Activated T-helper 17 cell treated with anti-CD3 and anti-CD28 coated beads, Interleukin-2, amount 50 U/mL, for 72 hours (primary cell): ENCODE results near the gene INTS15. TPM values are rescaled to one million over a fixed set of nuclear protein-coding genes. Genes with fewer than 3 reads are reported as not detected.

ENCODE experiments used
- ATAC-seq: fragments of 150-1000 bp; cut with Tn5 transposase; replicated peaks from 2 replicates; pipeline ENCODE4 v1.10.0; 2021; ENCODE audit warnings: mild to moderate bottlenecking, moderate library complexity
- H3K27ac Mint-ChIP-seq: one replicate; pipeline ENCODE4 v1.8.0; 2022; ENCODE audit warnings: mixed read lengths
- H3K27me3 Mint-ChIP-seq: one replicate; pipeline ENCODE4 v1.8.0; 2022; ENCODE audit warnings: mixed read lengths
- H3K36me3 Mint-ChIP-seq: one replicate; pipeline ENCODE4 v1.8.0; 2022; ENCODE audit warnings: low read depth, mild to moderate bottlenecking, mixed read lengths
- H3K4me1 Mint-ChIP-seq: one replicate; pipeline ENCODE4 v1.8.0; 2022; ENCODE audit warnings: mixed read lengths
- H3K4me3 Mint-ChIP-seq: one replicate; pipeline ENCODE4 v1.8.0; 2022; ENCODE audit warnings: mild to moderate bottlenecking, mixed read lengths
- H3K9me3 Mint-ChIP-seq: one replicate; pipeline ENCODE4 v1.8.0; 2022; ENCODE audit warnings: mixed read lengths
- total RNA-seq, 2 donors: library from RNA; stranded (reverse); gene quantifications; one replicate each; pipeline ENCODE4 v1.2.3, GENCODE V29; 2022

INTS15 gene
- total RNA-seq, 2 donors from 2014 or later = 19.3 to 29.0 TPM

GRCh38 chr7:6650521-6651011 lies 60.7 kb downstream of the INTS15 start:
- Mint-ChIP-seq H3K27ac (no peak overlapping the region), H3K36me3 (peaks cover 57% of the 10 kb centered on the region), H3K4me1 (no peaks in the 10 kb centered on the region), H3K27me3 (no peaks in the 10 kb centered on the region), H3K9me3 (no peaks in the 10 kb centered on the region), H3K4me3 (no peak overlapping the region)
- ATAC-seq = no peak

- H3K36me3 Mint-ChIP-seq = peaks cover 46% of the 10 kb centered on the region
- H3K27ac Mint-ChIP-seq = no peak overlapping the region
- H3K4me1 Mint-ChIP-seq = no peaks in the 10 kb centered on the region
- no peaks in the 10 kb centered on the region for H3K27me3 Mint-ChIP-seq
- no peak for ATAC-seq
- no peak overlapping the region for H3K4me3 Mint-ChIP-seq
- no peaks in the 10 kb centered on the region for H3K9me3 Mint-ChIP-seq
These were observed 62.1 kb downstream of the INTS15 start for GRCh38 chr7:6651851-6652445.

DNA sequence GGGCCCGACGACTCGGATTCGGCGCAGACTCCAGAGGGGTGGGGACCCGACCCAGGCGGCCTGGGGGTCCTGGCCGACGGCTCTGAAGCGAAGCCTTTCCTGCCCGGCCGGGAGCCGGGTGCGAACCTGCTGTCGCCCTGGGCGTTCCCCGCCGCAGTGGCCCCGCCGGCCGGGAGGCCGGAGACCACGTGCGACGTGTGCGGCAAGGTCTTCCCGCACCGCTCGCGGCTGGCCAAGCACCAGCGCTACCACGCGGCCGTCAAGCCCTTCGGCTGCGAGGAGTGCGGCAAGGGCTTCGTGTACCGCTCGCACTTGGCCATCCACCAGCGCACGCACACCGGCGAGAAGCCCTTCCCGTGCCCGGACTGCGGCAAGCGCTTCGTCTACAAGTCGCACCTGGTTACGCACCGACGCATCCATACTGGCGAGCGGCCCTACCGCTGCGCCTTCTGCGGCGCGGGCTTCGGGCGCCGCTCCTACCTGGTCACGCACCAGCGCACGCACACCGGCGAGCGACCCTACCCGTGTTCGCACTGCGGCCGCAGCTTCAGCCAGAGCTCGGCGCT lies 62.7 kb downstream of the INTS15 start:
- Mint-ChIP-seq H3K9me3 (no peaks in the 10 kb centered on the region), H3K27ac (no peak overlapping the region), H3K27me3 (no peaks in the 10 kb centered on the region), H3K36me3 (peaks cover 41% of the 10 kb centered on the region), H3K4me1 (no peaks in the 10 kb centered on the region), H3K4me3 (no peak overlapping the region)
- ATAC-seq = no peak

- Mint-ChIP-seq H3K27ac (no peak overlapping the region), H3K36me3 (peaks cover 40% of the 10 kb centered on the region), H3K9me3 (no peaks in the 10 kb centered on the region), H3K4me3 (no peak overlapping the region), H3K27me3 (no peaks in the 10 kb centered on the region), H3K4me1 (no peaks in the 10 kb centered on the region)
- ATAC-seq = no peak
These were observed 63.5 kb downstream of the INTS15 start for GRCh38 chr7:6653071-6654003.

- Mint-ChIP-seq H3K27ac (no peak overlapping the region), H3K27me3 (no peaks in the 10 kb centered on the region), H3K36me3 (peaks cover 40% of the 10 kb centered on the region), H3K4me3 (no peak overlapping the region), H3K9me3 (no peaks in the 10 kb centered on the region), H3K4me1 (no peaks in the 10 kb centered on the region)
- ATAC-seq = no peak
These were observed 64.5 kb downstream of the INTS15 start for GRCh38 chr7:6654113-6654841.

DNA sequence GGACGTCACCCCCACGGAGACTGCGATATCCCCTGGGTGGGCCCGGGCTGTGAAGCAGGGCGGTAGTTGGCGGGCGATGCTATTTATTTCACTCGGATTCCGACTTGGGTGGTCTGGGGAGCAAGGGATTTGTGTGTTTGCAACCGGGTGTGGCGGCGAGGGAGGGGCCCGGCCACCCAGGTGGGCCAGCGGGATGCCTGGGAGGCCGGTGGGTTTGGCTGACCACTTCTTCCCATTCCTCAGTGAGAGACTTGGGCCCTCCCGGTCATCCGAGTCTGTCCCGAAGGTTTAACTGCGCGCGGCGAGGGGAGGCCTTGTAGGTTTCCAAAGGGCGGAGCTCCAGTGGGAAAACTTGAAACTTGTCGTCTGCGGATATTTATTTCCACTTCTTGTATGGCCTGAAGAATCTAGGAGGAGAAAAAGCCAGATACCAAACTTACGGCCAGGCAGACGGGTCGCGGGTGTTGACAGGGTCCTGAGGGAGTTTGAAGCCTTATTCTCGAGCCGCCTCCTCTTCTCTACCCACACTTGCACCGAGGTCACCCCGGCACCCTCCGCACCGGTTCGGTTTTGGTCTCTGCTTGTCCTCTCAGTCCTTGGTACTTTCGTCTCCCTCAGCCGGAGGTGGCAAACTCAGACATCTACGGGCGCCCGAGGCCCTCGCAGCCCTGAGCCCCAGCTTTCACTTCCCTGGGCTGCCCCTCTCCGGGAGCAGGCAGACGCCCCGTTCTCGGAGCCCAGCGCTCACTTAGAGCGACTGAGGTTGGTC lies 65.2 kb downstream of the INTS15 start:
- ATAC-seq = no peak
- Mint-ChIP-seq H3K9me3 (no peaks in the 10 kb centered on the region), H3K27ac (no peak overlapping the region), H3K27me3 (no peaks in the 10 kb centered on the region), H3K4me1 (no peaks in the 10 kb centered on the region), H3K36me3 (peaks cover 35% of the 10 kb centered on the region), H3K4me3 (no peak overlapping the region)

GRCh38 chr7:6655636-6656385 lies 66.0 kb downstream of the INTS15 start:
- Mint-ChIP-seq H3K4me3 (no peak overlapping the region), H3K27me3 (no peaks in the 10 kb centered on the region), H3K9me3 (no peaks in the 10 kb centered on the region), H3K4me1 (no peaks in the 10 kb centered on the region), H3K27ac (no peak overlapping the region), H3K36me3 (peaks cover 27% of the 10 kb centered on the region)
- no peak for ATAC-seq

GRCh38 chr7:6656413-6656812 lies 66.6 kb downstream of the INTS15 start:
- no peak overlapping the region for H3K4me3 Mint-ChIP-seq
- ATAC-seq = no peak
- H3K36me3 Mint-ChIP-seq = peaks cover 21% of the 10 kb centered on the region
- no peaks in the 10 kb centered on the region for H3K4me1 Mint-ChIP-seq
- no peaks in the 10 kb centered on the region for H3K27me3 Mint-ChIP-seq
- H3K9me3 Mint-ChIP-seq = no peaks in the 10 kb centered on the region
- H3K27ac Mint-ChIP-seq = no peak overlapping the region

Other genes starting within 250 kb of the INTS15 start
- gene FAM220A, start 241.1 kb upstream of the INTS15 start, total RNA-seq = 10 to 100 TPM; 11.7 to 13.4 TPM
- gene RAC1, start 215.5 kb upstream of the INTS15 start, total RNA-seq = 100 to 1,000 TPM in 1 of 2 donors, 10 to 100 TPM in 1; 96.1 to 182 TPM
- 10 to 100 TPM; 15.0 to 22.7 TPM for gene DAGLB, start 142.1 kb upstream of the INTS15 start, total RNA-seq
- gene KDELR2, start 105.9 kb upstream of the INTS15 start, total RNA-seq = 10 to 100 TPM; 55.1 to 68.0 TPM
- gene GRID2IP, start 38.6 kb upstream of the INTS15 start, total RNA-seq = under 1 TPM; 0.26 to 0.32 TPM
- 10 to 100 TPM; 23.6 to 26.1 TPM for gene ZDHHC4, start 12.6 kb upstream of the INTS15 start, total RNA-seq
- gene ZNF853, start 25.6 kb downstream of the INTS15 start, total RNA-seq = under 1 TPM; 0.22 to 0.48 TPM
- gene ZNF316, start 47.3 kb downstream of the INTS15 start, total RNA-seq = 10 to 100 TPM; 19.6 to 20.5 TPM
- gene ZNF12, start 116.9 kb downstream of the INTS15 start, total RNA-seq = 10 to 100 TPM; 15.4 to 29.8 TPM
- under 1 TPM; 0.95 TPM for gene RSPH10B2, start 164.1 kb downstream of the INTS15 start, total RNA-seq
- gene CCZ1B, start 236.3 kb downstream of the INTS15 start, total RNA-seq = 10 to 100 TPM; 50.7 to 71.6 TPM